GM18870 (cell line): ENCODE results near the gene PALD1.
"Not testable (repeated sequence)": the region's sequence is repeated elsewhere in the genome, so short reads cannot be mapped to it uniquely, and the experiment has no call there.

Experiments used
- ATAC-seq: cut with Tn5 transposase; IDR thresholded peaks from one replicate; pipeline ENCODE4 v1.9.1; 2021; ENCODE audit warnings: moderate library complexity; ENCODE audit not compliant: unreplicated experiment

The PALD1 gene

DNA sequence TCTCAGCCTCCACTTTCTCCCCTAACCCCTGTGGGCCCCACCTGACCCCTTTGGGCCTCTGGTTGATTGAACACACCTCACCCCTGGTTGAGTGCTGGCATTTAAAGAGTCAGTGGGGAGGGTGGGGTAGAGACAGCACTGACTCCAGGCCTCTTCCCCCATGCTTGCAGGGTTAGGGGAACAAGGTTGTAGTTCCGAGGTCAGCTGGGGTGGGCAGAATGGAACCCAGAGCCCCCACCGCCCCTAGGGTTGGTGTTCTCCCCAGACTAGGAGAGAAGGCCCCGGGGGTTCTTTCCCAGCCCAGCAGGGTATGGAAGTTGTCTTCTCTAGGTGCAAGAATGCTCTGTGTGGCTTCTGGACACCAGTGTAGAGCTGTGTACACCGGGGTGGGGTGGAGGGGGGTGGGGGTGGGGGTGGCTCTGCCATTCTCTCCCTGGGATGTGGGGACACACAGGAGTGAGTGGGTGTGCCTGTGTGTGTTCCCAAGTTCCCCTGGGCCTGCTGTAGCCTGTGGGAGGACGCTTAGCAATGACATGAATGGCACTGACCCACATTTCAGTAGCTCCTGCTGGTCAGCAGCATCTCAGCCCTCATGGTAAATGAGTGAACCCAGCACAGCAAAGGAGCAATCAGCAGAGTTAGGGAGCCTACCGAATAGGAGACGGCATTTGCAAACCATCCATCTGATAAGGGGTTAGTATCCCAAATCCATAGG, 90.4 kb downstream of the PALD1 start:
- ATAC-seq, result no peak

- no peak for ATAC-seq
These were observed 92.7 kb downstream of the PALD1 start for GRCh38 chr10:70571236-70571635.

- no peak for ATAC-seq
These were observed 93.3 kb downstream of the PALD1 start for GRCh38 chr10:70571636-70572439.

- no peak for ATAC-seq
These were observed 95.3 kb downstream of the PALD1 start for GRCh38 chr10:70573599-70574506.

- no peak for ATAC-seq
These were observed 96.9 kb downstream of the PALD1 start for GRCh38 chr10:70575486-70575873.

- peak; percentile 32 for ATAC-seq
These were observed 97.6 kb downstream of the PALD1 start for GRCh38 chr10:70575874-70576802.

DNA sequence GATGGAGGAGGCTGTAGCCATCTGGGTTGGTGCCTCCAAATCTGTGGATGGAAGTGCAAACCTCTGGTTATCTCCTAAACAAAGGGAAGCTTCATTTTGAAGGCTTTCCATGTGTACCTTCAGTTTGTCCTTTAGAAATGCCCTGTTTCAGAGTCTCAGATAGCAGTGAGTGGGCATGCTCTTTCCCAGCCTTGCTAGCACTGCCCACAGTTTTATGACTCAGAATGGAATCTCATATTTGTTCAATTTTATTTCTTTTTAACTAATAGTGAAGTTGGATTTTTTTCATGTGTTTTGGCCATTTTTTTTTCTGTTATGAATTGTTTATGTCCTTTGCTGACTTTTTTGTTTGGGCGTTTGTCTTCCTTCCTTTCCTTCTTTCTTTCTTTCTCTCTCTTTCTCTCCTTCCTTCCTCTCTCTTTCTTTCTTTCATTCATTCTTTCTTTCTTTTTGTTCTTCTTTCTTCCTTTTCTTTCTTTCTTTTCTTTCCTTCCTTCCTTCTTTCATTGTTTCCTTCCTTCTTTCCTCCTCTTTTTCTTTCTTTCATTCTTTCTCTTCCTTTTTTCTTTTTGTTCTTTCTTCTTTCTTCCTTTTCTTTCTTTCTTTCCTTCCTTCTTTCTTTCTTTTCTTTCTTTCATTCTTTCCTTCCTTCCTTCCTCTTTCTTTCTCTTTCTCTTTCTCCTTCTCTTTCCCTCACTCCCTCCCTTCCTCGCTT, 98.4 kb downstream of the PALD1 start:
- ATAC-seq, result no peak

GRCh38 chr10:70578371-70578947, 99.9 kb downstream of the PALD1 start:
- ATAC-seq, result peak; percentile 75

GRCh38 chr10:70579234-70580002, 100.9 kb downstream of the PALD1 start:
- ATAC-seq, result no peak

- ATAC-seq, result not testable (repeated sequence)
These were observed 102.6 kb downstream of the PALD1 start for GRCh38 chr10:70581176-70581575.

DNA sequence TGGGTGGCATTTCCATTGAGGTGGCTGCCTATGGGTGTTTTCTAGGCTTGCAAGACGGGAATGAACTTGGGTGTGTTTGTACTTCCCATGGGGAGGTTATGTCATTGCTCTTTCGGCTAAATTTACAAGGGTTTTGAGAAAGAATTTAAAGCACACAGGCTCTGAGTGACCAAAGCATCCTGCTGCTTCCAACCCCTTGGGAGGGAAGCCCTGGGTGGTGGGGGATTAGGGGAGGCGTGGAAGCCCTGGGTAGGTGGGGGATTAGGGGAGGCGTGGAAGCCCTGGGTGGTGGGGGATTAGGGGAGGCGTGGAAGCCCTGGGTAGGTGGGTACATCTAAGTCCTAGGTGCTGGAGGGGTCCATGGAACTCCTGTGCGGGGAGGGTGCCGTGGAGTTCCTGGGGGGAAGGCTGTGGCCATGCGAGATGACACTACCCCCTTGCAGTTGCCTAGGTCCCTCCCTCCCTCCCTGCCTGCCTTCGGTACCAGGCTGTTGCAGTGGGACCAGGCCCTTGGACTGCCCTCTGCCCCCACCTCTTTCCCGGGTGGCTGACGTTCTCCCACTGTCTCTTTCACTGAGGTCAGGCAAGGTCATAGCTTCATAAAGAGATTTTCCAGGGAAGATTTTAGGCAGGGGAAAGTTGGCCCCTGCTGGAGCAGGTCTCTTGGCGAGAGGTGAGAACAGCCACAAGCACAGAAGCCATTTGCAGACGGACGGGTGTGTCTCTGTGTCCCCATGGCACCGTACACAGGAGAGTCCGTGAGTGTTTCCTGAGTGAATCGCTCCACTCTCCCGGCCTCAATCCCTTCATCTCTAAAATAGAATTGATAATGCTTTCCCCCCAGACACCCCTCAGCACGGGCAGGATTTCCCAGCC, 104.5 kb downstream of the PALD1 start:
- ATAC-seq, result no peak

DNA sequence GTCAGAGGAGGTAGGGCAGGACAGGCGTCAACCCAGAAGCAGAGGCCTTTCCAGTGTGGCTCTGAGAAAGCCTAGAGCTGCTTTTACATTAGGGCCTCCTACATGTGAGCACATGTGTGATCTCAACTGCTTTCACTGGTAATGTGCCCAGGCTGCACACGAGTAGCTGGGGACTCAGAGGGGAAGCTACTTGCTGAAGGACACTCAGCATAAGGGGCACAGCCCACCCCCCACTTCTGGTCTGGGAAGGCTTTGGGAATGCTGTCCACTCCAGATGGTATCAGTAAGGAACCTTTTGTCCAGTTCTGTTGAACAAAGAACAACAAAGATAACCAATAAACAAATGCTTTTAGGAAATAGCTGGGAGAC, 105.1 kb downstream of the PALD1 start:
- ATAC-seq, result no peak

DNA sequence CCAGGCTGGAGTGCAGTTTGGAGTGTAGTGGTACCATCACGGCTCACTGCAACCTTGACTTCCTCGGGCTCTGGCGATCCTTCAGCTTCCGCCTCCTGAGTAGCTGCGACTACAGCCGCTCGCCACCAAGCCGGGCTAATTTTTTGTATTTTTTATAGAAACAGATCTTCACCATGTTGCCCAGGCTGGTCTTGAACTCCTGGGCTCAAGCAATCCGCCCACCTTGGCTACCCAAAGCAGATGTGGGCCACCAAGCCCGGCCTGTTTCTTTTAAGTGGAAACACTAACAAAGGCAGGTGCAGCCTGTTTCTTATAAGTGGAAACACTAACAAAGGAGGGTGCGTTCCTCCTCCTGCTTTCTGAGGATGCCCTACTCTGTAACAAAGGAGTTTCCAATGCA, 105.8 kb downstream of the PALD1 start:
- ATAC-seq, result no peak

- ATAC-seq, result no peak
These were observed 106.5 kb downstream of the PALD1 start for GRCh38 chr10:70584909-70585544.

- no peak for ATAC-seq
These were observed 107.1 kb downstream of the PALD1 start for GRCh38 chr10:70585578-70586169.

DNA sequence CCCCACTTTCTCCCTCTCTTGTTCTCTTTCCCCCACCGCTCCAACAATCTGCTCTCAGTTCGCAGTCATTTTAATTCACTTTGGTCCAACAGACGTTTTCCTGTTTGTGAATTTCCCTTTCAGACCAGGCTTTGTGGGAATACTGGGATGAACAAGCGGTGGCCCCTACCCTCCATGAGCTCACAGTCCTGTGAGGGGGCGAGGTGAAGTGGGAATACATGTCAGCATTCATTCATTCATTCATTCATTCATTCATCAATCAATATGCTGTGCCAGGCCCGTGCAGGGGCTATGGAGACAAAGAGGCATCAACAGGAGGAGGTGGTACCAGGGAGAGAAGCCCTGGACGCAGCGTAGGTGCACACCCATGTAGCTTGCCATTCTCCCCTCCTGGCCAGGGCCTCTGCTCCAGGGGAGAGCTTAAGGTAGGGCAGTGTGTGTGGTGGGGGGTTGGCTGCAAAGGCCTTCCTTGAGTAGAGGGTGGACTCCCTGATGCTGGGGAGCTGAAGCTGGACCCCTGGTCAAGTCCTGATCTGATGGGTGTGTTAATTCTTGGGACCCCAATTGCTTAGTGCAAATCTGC, 107.9 kb downstream of the PALD1 start:
- no peak for ATAC-seq
